Thymus (tissue), 11 donors: ENCODE measurements around the gene C12orf75. TPM values are rescaled to one million over a fixed set of nuclear protein-coding genes. Genes with fewer than 3 reads are reported as not detected.
A peak's percentile ranks its signal among the peaks of the same experiment; 100 is the strongest.

Experiments
- DNase-seq, 9 donors: peaks; one replicate each; pipeline ENCODE4 v3.0.0-alpha.2; 2013; ENCODE audit warnings: low spot score in 9 of 9, low read depth in 6 of 9, missing footprints in 1 of 9
- H3K27ac ChIP-seq, 2 donors: one replicate each; pipeline ENCODE4 v1.5.1; 2013; ENCODE audit warnings: control low read depth in 1 of 2, low read depth in 1 of 2, low read length in 1 of 2, mild to moderate bottlenecking in 1 of 2, moderate library complexity in 1 of 2
- H3K27me3 ChIP-seq, 2 donors: one replicate each; pipeline ENCODE4 v1.5.1; 2013; ENCODE audit warnings: low read length in 1 of 2; ENCODE audit not compliant: control insufficient read depth in 2 of 2, insufficient read depth in 1 of 2
- H3K36me3 ChIP-seq, 2 donors: one replicate each; pipeline ENCODE4 v1.5.1; 2013; ENCODE audit warnings: low read length in 1 of 2, mild to moderate bottlenecking in 1 of 2, moderate library complexity in 1 of 2; ENCODE audit not compliant: control insufficient read depth in 2 of 2, insufficient read depth in 2 of 2
- H3K4me1 ChIP-seq, 2 donors: one replicate each; pipeline ENCODE4 v1.5.1; 2013; ENCODE audit warnings: low read length in 2 of 2; ENCODE audit not compliant: control insufficient read depth in 2 of 2, insufficient read depth in 2 of 2
- H3K4me3 ChIP-seq, 2 donors: one replicate each; pipeline ENCODE4 v1.5.1; 2013; ENCODE audit warnings: low read length in 2 of 2, control low read depth in 1 of 2, mild to moderate bottlenecking in 1 of 2
- H3K9me3 ChIP-seq, 2 donors: one replicate each; pipeline ENCODE4 v1.5.1; 2013; ENCODE audit warnings: low read length in 1 of 2, mild to moderate bottlenecking in 1 of 2; ENCODE audit not compliant: control insufficient read depth in 2 of 2, insufficient read depth in 1 of 2
- WGBS: extraction: QIAGEN DNeasy Blood & Tissue Kit; methylation state at CpG from one replicate; pipeline ENCODE4 v1.1.7; 2013; 5-methylcytosine and 5-hydroxymethylcytosine counted together
- polyA plus RNA-seq: library from polyadenylated mRNA; stranded (reverse); fragments of 200-250 nt; gene quantifications from one replicate; pipeline ENCODE4 v1.2.3, GENCODE V29; 2013
- total RNA-seq: library from RNA; stranded (reverse); fragments of 120-200 nt; gene quantifications from one replicate; pipeline ENCODE4 v1.2.4, GENCODE V29; 2013
- donor health status: healthy.

The C12orf75 gene
- total and polyA plus RNA-seq, 2 donors = 30.0 to 42.6 TPM

DNA sequence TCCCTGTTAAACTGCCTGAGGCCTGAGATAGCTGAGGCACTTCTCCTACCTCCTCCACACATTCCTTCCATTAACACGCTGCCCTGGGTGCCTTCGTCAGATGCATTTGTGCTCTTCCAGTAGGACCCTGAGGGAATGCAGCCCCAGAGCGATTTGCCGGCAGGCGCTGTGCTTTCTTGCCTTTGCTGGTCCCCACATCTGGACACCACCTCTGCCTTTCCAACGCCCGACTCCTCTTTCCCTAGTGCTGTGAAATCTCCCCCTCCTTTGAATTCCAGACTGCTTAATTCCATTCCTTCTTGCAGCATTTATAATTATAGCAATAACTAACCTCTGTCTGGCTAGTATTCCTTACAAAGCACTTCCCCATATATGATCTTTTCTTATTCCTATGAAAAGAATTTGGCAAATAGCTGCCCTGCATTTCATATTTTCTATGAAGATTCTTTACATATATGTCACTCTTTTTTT lies 88.4 kb downstream of the C12orf75 start:
- H3K36me3 ChIP-seq = no peaks in the 10 kb centered on the region
- no peak overlapping the region for H3K27ac ChIP-seq
- H3K9me3 ChIP-seq = no peaks in the 10 kb centered on the region
- no peak for DNase-seq
- H3K4me3 ChIP-seq = no peak overlapping the region
- WGBS = 95% methylated on average over 7 of the region's 7 CpGs
- H3K4me1 ChIP-seq = no peaks in the 10 kb centered on the region
- no peaks in the 10 kb centered on the region for H3K27me3 ChIP-seq

DNA sequence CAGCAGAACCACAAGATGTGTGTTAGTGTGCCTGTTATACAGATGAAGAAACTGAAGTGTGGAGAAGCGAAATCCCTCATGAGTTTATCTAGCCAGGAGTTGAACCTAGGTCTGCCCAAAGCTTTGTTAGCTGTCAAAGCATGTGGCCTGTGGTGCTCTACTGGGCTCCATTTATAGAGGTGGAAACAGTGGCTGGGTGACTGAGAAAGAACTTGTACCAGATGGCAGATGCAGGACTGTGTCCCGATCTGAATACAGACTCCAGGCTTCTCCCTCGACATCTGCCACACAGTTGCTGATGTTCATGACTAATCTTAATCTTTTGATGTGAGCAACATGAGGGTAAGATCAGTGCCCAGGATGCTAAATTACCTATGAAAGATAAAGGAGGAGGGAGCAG lies 89.1 kb downstream of the C12orf75 start:
- Histone ChIP-seq H3K27me3 (no peaks in the 10 kb centered on the region), H3K4me3 (no peak overlapping the region), H3K27ac (no peak overlapping the region), H3K4me1 (no peaks in the 10 kb centered on the region), H3K36me3 (no peaks in the 10 kb centered on the region), H3K9me3 (no peaks in the 10 kb centered on the region)
- WGBS = 91% methylated on average over 3 of the region's 3 CpGs
- DNase-seq = no peak

DNA sequence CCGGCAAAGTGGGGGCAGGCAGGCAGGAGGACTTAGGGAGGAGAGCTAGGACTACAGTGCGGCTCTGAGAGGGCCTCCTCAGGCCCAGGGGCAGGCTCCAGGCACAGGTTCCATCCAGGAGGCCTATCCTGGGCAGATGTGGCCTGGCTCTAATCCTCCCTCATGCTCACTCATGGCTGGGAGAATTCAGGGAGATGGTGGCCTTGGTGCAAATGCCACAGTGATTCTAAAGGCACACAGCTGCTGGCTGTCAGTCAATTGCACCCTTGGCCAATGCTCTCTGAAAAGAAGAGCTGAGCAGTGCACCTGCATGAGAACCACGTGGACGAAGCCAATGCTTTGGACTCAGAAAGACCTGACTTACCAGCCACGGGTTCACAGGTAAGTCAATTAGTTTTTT lies 89.6 kb downstream of the C12orf75 start:
- DNase-seq = no peak
- H3K27me3 ChIP-seq = no peaks in the 10 kb centered on the region
- 88% methylated on average over 5 of the region's 5 CpGs for WGBS
- no peak overlapping the region for H3K27ac ChIP-seq
- no peak overlapping the region for H3K4me3 ChIP-seq
- H3K4me1 ChIP-seq = no peaks in the 10 kb centered on the region
- H3K36me3 ChIP-seq = no peaks in the 10 kb centered on the region
- no peaks in the 10 kb centered on the region for H3K9me3 ChIP-seq

DNA sequence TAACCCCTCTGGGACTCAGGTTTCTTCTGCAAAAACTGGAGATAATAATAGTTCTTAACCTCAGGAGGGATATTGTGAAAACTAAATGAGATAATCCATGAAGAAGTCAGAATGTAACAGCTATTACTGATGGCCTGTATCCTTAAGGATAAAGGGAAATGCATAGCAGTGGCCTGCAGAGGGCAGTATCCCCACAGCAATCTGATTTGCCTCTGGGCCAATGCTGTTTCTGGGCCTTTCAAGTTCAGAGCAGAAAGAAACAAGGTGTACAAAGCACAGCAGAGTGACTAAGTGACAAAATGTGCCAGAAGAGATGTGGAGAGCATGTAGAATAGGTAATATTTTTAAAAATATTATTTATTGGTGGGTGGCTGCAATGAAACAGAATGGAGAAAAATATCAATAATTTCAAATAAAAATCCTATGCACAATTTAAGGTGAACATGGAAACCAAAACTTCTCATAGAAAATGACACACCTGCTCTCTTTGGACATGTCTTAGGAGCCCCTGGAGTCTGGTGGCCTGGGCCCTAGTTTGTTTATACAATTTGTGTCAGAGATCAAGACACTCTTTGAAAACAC lies 90.3 kb downstream of the C12orf75 start:
- Histone ChIP-seq H3K27ac (no peak overlapping the region), H3K36me3 (no peaks in the 10 kb centered on the region), H3K4me1 (no peaks in the 10 kb centered on the region), H3K9me3 (no peaks in the 10 kb centered on the region), H3K4me3 (no peak overlapping the region), H3K27me3 (no peaks in the 10 kb centered on the region)
- DNase-seq = peak; percentile 19 to 74 (median 44)

Other genes with a start within 250 kb of the C12orf75 start
- gene ALDH1L2, start 246.2 kb upstream of the C12orf75 start, total RNA-seq = 0.24 TPM
- 0.55 TPM for gene ALDH1L2, start 246.2 kb upstream of the C12orf75 start, polyA plus RNA-seq
- gene WASHC4, start 223.0 kb upstream of the C12orf75 start, total RNA-seq = 34.9 TPM
- 28.4 TPM for gene WASHC4, start 223.0 kb upstream of the C12orf75 start, polyA plus RNA-seq
- gene APPL2, start 94.5 kb upstream of the C12orf75 start, total RNA-seq = 20.9 TPM
- 32.0 TPM for gene APPL2, start 94.5 kb upstream of the C12orf75 start, polyA plus RNA-seq